Right atrium auricular region (tissue), 2 donors: ENCODE data around the gene MAP2K6. TPM values are rescaled to one million over a fixed set of nuclear protein-coding genes. Genes with fewer than 3 reads are reported as not detected.

Experiments used
- DNase-seq: peaks from one replicate; pipeline ENCODE4 v3.0.0-alpha.2; 2019; ENCODE audit warnings: low spot score
- H3K27ac ChIP-seq, 2 donors: fragments of 200-600 bp; sonication (generic); 1 replicate in 1 of 2; 2 replicates in 1 of 2; pipeline ENCODE4 v1.5.1; 2016 to 2019
- H3K27me3 ChIP-seq, 2 donors: fragments of 200-600 bp; sonication (generic); one replicate each; pipeline versions ENCODE4 v1.5.1 to v1.6.0; 2017 to 2019
- H3K36me3 ChIP-seq: fragments of 200-600 bp; sonication (generic); one replicate; pipeline ENCODE4 v1.5.1; 2016
- H3K4me1 ChIP-seq, 2 donors: fragments of 200-600 bp; sonication (generic); one replicate each; pipeline versions ENCODE4 v1.5.1 to v1.6.0; 2017 to 2019
- H3K4me3 ChIP-seq, 2 donors: fragments of 200-600 bp; sonication (generic); 1 replicate in 1 of 2; 2 replicates in 1 of 2; pipeline ENCODE4 v1.5.1; 2017 to 2019; ENCODE audit warnings: mild to moderate bottlenecking in 1 of 2, moderate library complexity in 1 of 2
- H3K9me3 ChIP-seq, 2 donors: fragments of 200-600 bp; sonication (generic); one replicate each; pipeline ENCODE4 v1.5.1; 2019
- total RNA-seq, 2 donors: library from RNA; depleted of rRNA; stranded (reverse); fragments of >200 nt; gene quantifications; one replicate each; pipeline ENCODE4 v1.1.0, GENCODE V29; 2016
- TF ChIP-seq, protein P1 (sequence below), 2 donors: fragments of 200-600 bp; sonication (generic); IDR thresholded peaks; one replicate each; pipeline ENCODE4 v1.5.1; 2019; ENCODE audit warnings: antibody characterized with exemption in 2 of 2

The MAP2K6 gene
- total RNA-seq, 2 donors from 2014 or later = 0.90 to 5.3 TPM

DNA sequence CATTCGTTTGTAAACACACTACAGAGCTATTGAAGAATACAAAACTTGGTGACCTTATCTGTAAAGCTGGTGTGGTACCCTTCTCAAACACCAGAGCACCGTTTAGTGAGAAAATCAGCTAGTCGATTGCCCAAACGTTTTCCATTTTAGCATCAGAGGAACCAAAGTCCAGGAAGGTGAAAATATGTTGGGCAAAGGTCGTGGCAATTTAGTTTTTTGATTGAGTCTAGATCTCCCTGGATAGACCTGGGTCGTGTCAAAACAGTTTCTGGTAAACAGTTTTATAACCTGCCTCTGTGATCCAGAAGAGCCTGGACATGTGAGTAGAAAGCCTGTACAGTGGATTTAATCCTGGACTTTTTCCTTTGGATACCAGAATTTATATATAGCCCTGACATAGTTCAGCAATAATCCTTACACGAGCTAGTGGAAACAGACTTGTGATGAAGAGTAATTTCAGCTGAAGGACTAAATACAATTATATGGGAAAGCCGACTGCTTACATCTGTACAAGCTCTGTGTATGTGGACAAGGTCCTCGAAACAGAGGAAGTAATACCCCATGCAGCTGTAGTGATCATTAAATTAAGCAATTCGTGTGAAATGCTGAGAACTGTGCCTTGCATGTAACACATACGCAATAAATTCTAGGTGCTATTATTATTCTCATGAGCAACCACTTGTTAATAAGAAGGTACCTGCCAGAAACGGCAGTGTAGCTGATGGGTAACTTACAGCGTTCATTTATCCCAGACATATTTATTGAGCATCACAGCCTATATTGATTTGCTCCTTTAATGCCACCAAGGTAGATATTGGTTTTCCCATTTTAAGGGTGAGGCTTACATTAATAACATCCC is 72.5 kb downstream of the MAP2K6 start:
- Histone ChIP-seq H3K4me1 (peaks cover 0 to 13% of the 10 kb centered on the region in 2 donors), H3K36me3 (no peaks in the 10 kb centered on the region)

DNA sequence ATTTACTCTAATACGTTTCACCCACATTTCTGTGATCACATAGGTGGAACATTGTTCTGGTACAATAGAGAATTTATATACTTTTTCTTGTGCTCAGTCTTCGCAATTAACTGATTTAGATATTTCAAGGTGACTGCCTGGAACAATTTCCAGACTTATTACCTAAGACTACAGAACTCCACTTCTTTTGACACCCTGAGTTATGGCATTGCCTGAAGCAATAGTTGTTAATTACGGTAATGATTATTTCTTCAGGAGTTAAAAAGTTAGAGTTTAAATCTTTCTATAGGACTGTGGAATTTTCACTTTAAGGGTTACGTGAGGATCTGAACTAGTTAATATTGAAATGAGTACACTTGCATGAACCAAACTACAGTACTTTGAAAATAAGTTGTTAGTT is 74.8 kb downstream of the MAP2K6 start:
- H3K4me3 ChIP-seq = no peak overlapping the region
- no peaks in the 10 kb centered on the region for H3K9me3 ChIP-seq
- no peak overlapping the region for H3K27ac ChIP-seq
- H3K27me3 ChIP-seq = no peaks in the 10 kb centered on the region
- no peak for DNase-seq
- TF ChIP-seq, protein P1, sequence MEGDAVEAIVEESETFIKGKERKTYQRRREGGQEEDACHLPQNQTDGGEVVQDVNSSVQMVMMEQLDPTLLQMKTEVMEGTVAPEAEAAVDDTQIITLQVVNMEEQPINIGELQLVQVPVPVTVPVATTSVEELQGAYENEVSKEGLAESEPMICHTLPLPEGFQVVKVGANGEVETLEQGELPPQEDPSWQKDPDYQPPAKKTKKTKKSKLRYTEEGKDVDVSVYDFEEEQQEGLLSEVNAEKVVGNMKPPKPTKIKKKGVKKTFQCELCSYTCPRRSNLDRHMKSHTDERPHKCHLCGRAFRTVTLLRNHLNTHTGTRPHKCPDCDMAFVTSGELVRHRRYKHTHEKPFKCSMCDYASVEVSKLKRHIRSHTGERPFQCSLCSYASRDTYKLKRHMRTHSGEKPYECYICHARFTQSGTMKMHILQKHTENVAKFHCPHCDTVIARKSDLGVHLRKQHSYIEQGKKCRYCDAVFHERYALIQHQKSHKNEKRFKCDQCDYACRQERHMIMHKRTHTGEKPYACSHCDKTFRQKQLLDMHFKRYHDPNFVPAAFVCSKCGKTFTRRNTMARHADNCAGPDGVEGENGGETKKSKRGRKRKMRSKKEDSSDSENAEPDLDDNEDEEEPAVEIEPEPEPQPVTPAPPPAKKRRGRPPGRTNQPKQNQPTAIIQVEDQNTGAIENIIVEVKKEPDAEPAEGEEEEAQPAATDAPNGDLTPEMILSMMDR (IDR thresholded peaks at IDR 0.05) = no peak
- H3K36me3 ChIP-seq = no peaks in the 10 kb centered on the region
- H3K4me1 ChIP-seq = peaks cover 0 to 13% of the 10 kb centered on the region in 2 donors

More for the DNA sequence above, 72.5 kb downstream of the MAP2K6 start:
- Histone ChIP-seq H3K9me3 (no peaks in the 10 kb centered on the region), H3K27ac (peak overlapping the region; percentile 35 to 62), H3K4me3 (no peak overlapping the region), H3K27me3 (no peaks in the 10 kb centered on the region)
- TF ChIP-seq, protein P1 (IDR thresholded peaks at IDR 0.05) = no peak
- no peak for DNase-seq

GRCh38 chr17:69492410-69493071 is 78.0 kb downstream of the MAP2K6 start:
- TF ChIP-seq, protein P1 (IDR thresholded peaks at IDR 0.05) = no peak
- no peak for DNase-seq
- Histone ChIP-seq H3K4me1 (no peaks in the 10 kb centered on the region), H3K4me3 (no peak overlapping the region), H3K27me3 (no peaks in the 10 kb centered on the region), H3K36me3 (no peaks in the 10 kb centered on the region), H3K9me3 (no peaks in the 10 kb centered on the region), H3K27ac (no peak overlapping the region)

DNA sequence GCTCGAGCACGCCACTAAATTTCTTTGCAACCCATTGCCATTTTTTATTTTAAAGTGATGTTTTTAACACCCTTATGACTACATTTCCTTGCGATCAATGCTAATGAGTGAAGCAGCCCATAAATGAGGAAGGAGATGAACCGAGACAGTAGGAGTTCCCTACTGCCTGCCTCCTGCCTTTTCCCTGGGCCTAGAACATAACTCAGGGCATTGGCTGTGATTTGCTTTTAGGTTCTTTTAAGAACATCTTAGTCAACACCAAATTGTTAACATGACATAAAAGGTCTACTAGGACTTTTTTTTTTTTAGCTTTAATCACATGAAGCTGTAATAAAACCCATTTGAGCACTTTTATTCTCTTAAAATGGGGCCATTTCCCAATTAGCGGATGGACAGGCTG is 81.3 kb downstream of the MAP2K6 start:
- Histone ChIP-seq H3K4me1 (peaks cover 0 to 2% of the 10 kb centered on the region in 2 donors), H3K36me3 (no peaks in the 10 kb centered on the region), H3K4me3 (no peak overlapping the region), H3K9me3 (no peaks in the 10 kb centered on the region), H3K27ac (no peak overlapping the region), H3K27me3 (no peaks in the 10 kb centered on the region)
- TF ChIP-seq, protein P1 (IDR thresholded peaks at IDR 0.05) = no peak
- no peak for DNase-seq

DNA sequence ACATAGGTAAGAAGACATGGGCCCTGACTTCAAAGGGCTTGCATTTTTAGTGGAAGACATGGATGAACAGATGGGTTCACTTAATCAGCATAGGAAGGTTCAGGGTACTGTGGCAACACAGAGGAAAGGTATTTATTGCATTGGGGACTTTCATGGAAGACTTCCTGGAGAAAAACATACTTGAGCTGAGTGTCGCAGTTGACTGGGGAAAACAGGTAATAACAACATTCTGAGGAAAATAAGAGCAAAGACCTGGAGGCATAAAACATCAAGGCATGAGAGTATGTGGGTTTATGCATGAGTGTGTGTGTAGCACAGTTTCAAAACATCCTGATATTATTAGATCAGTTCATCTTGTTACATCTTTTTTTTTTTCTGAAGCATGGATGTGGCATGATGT is 82.7 kb downstream of the MAP2K6 start:
- H3K27ac ChIP-seq = no peak overlapping the region

More for the DNA sequence above, 82.7 kb downstream of the MAP2K6 start:
- TF ChIP-seq, protein P1 (IDR thresholded peaks at IDR 0.05) = no peak
- H3K27me3 ChIP-seq = no peaks in the 10 kb centered on the region
- H3K4me1 ChIP-seq = peaks cover 0 to 15% of the 10 kb centered on the region in 2 donors
- no peak overlapping the region for H3K4me3 ChIP-seq
- no peaks in the 10 kb centered on the region for H3K9me3 ChIP-seq
- no peak for DNase-seq
- no peaks in the 10 kb centered on the region for H3K36me3 ChIP-seq
